HepG2 (cell line): Measurements from ENCODE around the gene MYO10.

ENCODE experiments used
- CHD2 ChIP-seq: IDR thresholded peaks from 2 replicates; pipeline ENCODE4 v1.6.1; 2011; ENCODE audit warnings: low read depth, low read length, improper control_type of control experiment
- KDM1A ChIP-seq: IDR thresholded peaks from 2 replicates; pipeline ENCODE4 v1.6.1; 2016; ENCODE audit warnings: missing compliant biosample characterization
- MYC ChIP-seq: sonication (generic); formaldehyde crosslinking; IDR thresholded peaks from 2 replicates; pipeline ENCODE4 v1.9.0; 2021; ENCODE audit warnings: missing genetic modification reagents, borderline replicate concordance
- NCOA1 ChIP-seq: sonication (generic); formaldehyde crosslinking; IDR thresholded peaks from 2 replicates; pipeline ENCODE4 v1.9.0; 2021; ENCODE audit warnings: missing genetic modification reagents
- POLR2AphosphoS5 ChIP-seq: IDR thresholded peaks from 2 replicates; pipeline ENCODE4 v1.6.1; 2012; ENCODE audit warnings: low read depth, low read length
- SKIL ChIP-seq: sonication (generic); formaldehyde crosslinking; IDR thresholded peaks from 2 replicates; pipeline ENCODE4 v1.8.0; 2022; ENCODE audit warnings: missing genetic modification reagents, mild to moderate bottlenecking, moderate library complexity, borderline replicate concordance
- SRF ChIP-seq: IDR thresholded peaks from 2 replicates; pipeline ENCODE4 v1.6.1; 2011; ENCODE audit warnings: mild to moderate bottlenecking, low read depth, low read length, moderate library complexity
- SRSF1 ChIP-seq: fragments of 200-400 bp; formaldehyde crosslinking; optimal IDR thresholded peaks from 2 replicates; pipeline ENCODE3; 2017; ENCODE audit warnings: mild to moderate bottlenecking, low read depth, low read length, moderate library complexity
- TCF12 ChIP-seq, 2 experiments: fragments of 450-650 bp in 1 of 2; sonication (generic) in 1 of 2; formaldehyde crosslinking in 1 of 2; IDR thresholded peaks; 2 replicates each; pipeline versions ENCODE4 v1.6.1 to v1.8.0; 2017 to 2022; ENCODE audit warnings: antibody characterized with exemption in 1 of 2, mild to moderate bottlenecking in 1 of 2, missing genetic modification reagents in 1 of 2, moderate library complexity in 1 of 2
- ZSCAN5A ChIP-seq: sonication (generic); formaldehyde crosslinking; IDR thresholded peaks from 2 replicates; pipeline ENCODE4 v1.8.0; 2022; ENCODE audit warnings: mild to moderate bottlenecking, missing genetic modification reagents, borderline replicate concordance
- TF ChIP-seq, protein P1 (sequence below): sonication (generic); formaldehyde crosslinking; conservative IDR thresholded peaks from 2 replicates; pipeline ENCODE4 v1.4.0; 2020; ENCODE audit warnings: missing genetic modification reagents
- TF ChIP-seq, protein P2 (sequence below): sonication (generic); formaldehyde crosslinking; IDR thresholded peaks from 2 replicates; pipeline ENCODE4 v1.5.0; 2020; ENCODE audit warnings: mild to moderate bottlenecking, missing genetic modification reagents, moderate library complexity
- TF ChIP-seq, protein P3 (sequence below), 2 experiments: sonication (generic) in 1 of 2; formaldehyde crosslinking in 1 of 2; IDR thresholded peaks; 2 replicates each; pipeline versions ENCODE4 v1.5.1 to v1.6.1; 2011 to 2020; ENCODE audit warnings: borderline replicate concordance in 1 of 2, low read depth in 1 of 2, low read length in 1 of 2, mild to moderate bottlenecking in 1 of 2, missing genetic modification reagents in 1 of 2, moderate library complexity in 1 of 2
- TF ChIP-seq, protein P4 (sequence below): sonication (generic); formaldehyde crosslinking; IDR thresholded peaks from 2 replicates; pipeline ENCODE4 v1.5.0; 2020; ENCODE audit warnings: mild to moderate bottlenecking, low read depth, missing genetic modification reagents, borderline replicate concordance

GRCh38 chr5:16661713-16662112 lies 274.4 kb downstream of the MYO10 start:
- no peak for TF ChIP-seq MYC (CRISPR knock-in tag)
- TF ChIP-seq CHD2: no peak
- TF ChIP-seq, protein P1, sequence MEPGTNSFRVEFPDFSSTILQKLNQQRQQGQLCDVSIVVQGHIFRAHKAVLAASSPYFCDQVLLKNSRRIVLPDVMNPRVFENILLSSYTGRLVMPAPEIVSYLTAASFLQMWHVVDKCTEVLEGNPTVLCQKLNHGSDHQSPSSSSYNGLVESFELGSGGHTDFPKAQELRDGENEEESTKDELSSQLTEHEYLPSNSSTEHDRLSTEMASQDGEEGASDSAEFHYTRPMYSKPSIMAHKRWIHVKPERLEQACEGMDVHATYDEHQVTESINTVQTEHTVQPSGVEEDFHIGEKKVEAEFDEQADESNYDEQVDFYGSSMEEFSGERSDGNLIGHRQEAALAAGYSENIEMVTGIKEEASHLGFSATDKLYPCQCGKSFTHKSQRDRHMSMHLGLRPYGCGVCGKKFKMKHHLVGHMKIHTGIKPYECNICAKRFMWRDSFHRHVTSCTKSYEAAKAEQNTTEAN: no peak
- TF ChIP-seq NCOA1 (CRISPR knock-in tag): no peak
- no peak for TF ChIP-seq SKIL (CRISPR knock-in tag)
- TF ChIP-seq SRF: no peak
- TF ChIP-seq, protein P2, sequence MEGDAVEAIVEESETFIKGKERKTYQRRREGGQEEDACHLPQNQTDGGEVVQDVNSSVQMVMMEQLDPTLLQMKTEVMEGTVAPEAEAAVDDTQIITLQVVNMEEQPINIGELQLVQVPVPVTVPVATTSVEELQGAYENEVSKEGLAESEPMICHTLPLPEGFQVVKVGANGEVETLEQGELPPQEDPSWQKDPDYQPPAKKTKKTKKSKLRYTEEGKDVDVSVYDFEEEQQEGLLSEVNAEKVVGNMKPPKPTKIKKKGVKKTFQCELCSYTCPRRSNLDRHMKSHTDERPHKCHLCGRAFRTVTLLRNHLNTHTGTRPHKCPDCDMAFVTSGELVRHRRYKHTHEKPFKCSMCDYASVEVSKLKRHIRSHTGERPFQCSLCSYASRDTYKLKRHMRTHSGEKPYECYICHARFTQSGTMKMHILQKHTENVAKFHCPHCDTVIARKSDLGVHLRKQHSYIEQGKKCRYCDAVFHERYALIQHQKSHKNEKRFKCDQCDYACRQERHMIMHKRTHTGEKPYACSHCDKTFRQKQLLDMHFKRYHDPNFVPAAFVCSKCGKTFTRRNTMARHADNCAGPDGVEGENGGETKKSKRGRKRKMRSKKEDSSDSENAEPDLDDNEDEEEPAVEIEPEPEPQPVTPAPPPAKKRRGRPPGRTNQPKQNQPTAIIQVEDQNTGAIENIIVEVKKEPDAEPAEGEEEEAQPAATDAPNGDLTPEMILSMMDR (CRISPR knock-in tag): no peak
- TF ChIP-seq, protein P3, sequence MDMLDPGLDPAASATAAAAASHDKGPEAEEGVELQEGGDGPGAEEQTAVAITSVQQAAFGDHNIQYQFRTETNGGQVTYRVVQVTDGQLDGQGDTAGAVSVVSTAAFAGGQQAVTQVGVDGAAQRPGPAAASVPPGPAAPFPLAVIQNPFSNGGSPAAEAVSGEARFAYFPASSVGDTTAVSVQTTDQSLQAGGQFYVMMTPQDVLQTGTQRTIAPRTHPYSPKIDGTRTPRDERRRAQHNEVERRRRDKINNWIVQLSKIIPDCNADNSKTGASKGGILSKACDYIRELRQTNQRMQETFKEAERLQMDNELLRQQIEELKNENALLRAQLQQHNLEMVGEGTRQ (IDR thresholded peaks at IDR 0.05; ENCODE audit: low read depth, low read length): no peak
- TF ChIP-seq, protein P3 (CRISPR knock-in tag; IDR thresholded peaks at IDR 0.05; ENCODE audit: borderline replicate concordance): no peak
- no peak for TF ChIP-seq KDM1A (CRISPR knock-in tag)
- TF ChIP-seq, protein P4, sequence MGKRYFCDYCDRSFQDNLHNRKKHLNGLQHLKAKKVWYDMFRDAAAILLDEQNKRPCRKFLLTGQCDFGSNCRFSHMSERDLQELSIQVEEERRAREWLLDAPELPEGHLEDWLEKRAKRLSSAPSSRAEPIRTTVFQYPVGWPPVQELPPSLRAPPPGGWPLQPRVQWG (CRISPR knock-in tag): no peak
- TF ChIP-seq ZSCAN5A: no peak
- TF ChIP-seq POLR2AphosphoS5: no peak
- no peak for TF ChIP-seq TCF12 (IDR thresholded peaks at IDR 0.05)
- TF ChIP-seq TCF12 (CRISPR knock-in tag; IDR thresholded peaks at IDR 0.05): no peak
- TF ChIP-seq SRSF1: no peak
